GM12874 (cell line): ENCODE data around the gene HYCC1.

Experiments used
- TF ChIP-seq, protein P1 (sequence below): IDR thresholded peaks from 2 replicates; pipeline ENCODE4 v1.5.1; 2011; ENCODE audit warnings: low read depth, mild to moderate bottlenecking, control low read depth, low read length, moderate library complexity; ENCODE audit not compliant: insufficient read depth

Gene HYCC1

DNA sequence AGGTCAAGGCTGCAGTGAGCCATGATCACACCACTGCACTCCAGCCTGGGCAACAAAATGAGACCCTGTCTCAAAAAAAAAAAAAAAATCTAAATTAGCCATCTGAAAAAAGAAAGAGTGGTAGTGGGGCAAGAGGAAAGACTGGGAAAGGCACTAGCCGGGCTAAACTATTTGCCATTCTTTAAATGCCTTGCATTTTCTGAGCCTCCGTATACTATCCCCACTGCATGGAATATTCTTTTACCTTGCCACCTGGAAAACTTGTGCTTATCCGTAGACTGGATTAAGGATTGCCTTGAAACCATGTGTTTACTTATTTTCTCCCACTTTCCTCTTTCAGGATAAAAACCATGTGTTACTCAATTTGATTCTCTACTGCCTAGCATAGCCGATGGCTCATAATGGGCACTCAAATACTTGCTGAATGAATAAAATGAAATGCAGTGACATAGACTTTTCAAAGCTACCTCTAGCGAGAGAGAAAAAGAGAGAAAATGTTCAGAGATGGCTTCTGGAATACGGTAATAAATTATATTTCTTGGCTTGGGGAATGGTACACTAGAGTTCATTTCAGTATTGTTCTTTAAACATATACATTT, 30.6 kb downstream of the HYCC1 start:
- TF ChIP-seq, protein P1, sequence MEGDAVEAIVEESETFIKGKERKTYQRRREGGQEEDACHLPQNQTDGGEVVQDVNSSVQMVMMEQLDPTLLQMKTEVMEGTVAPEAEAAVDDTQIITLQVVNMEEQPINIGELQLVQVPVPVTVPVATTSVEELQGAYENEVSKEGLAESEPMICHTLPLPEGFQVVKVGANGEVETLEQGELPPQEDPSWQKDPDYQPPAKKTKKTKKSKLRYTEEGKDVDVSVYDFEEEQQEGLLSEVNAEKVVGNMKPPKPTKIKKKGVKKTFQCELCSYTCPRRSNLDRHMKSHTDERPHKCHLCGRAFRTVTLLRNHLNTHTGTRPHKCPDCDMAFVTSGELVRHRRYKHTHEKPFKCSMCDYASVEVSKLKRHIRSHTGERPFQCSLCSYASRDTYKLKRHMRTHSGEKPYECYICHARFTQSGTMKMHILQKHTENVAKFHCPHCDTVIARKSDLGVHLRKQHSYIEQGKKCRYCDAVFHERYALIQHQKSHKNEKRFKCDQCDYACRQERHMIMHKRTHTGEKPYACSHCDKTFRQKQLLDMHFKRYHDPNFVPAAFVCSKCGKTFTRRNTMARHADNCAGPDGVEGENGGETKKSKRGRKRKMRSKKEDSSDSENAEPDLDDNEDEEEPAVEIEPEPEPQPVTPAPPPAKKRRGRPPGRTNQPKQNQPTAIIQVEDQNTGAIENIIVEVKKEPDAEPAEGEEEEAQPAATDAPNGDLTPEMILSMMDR: no peak

DNA sequence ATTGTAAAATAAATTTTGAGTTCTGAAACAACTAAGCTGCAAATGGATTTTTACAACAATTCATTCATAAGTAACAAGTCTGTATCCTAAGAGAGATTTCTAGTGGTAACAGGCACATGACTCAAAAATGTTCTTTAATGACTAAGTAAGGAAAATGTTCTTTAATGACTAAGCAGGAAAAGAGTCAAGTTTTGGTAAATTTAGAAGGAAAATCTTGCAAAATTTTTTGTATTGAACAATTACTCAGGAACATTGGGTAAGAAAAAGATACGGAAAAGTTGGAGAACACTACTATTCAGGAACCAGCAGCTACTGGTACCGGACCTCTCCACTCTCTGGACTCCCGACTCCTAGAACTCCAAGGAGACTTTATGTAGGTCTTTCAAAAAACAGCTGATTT, 33.5 kb downstream of the HYCC1 start:
- TF ChIP-seq, protein P1: no peak

DNA sequence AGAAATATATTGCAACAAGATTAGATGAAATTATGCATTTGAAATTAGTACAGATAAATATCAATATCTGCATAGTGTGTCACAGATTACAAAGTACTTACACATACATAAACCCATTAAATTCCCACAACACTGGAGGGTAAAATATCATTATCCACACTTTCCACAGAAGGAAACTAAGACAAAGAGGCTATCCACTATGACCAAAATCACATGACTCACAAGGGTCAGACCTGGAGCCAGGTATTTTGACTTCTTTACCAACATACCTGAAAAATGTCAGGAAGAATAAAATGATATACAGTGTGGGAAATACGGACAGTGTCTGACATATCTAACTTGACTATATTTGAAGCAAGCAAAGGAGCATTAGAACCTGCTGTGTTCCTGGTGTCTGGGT, 34.1 kb downstream of the HYCC1 start:
- TF ChIP-seq, protein P1: no peak

DNA sequence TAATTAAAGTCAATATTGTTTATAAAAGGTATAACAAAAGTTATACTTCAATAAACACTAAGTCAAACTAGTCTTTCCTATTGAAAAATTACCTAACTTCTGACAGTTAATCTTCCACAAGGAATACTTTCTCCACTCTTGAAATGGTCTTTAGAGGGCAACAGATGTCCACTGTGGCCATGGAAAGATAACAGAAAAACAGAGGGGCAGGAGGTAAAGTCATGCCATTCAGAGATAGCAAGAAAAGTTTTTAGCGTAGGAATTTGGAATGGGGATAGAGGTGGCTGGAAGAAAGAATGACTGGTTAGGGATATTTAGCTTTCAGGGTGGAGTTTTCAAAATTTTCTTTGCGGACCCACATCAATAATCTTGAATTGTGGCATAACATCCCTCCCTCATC, 34.7 kb downstream of the HYCC1 start:
- TF ChIP-seq, protein P1: no peak

DNA sequence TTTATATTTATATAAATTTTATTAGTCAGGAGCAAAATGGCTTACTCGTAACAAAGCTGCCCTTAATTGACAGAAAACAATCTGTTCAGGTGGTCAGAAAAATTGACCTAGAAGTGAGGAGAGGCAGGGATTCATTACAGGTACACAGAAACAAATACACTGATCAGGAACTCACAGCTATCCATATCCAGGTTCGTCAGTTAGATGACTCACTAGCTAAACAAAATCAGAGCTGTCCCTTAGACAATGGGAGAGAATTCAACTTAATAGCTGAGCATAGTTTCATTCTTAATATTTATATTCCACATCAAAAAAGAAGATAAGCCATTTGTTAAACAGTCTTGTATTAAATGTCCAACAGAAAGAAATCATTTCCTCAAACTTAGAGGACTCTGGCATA, 41.7 kb downstream of the HYCC1 start:
- TF ChIP-seq, protein P1: no peak

DNA sequence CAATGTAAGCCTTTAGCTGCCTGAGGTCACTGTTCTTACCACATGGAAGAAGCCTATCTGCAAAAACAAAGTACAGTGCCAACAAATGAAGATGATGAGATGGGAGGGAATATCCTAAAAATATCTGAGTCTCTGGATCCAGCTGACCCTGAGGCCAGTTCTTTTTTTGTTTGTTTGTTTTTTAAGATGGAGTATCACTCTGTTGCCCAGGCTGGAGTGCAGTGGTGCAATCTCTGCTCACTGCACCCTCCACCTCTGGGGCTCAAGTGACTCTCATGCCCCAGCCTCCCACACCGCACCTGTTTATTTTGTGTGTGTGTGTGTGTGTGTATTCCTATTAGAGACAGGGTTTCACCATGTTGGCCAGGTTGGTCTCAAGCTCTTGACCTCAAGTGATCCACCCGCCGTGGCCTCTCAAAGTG, 44.9 kb downstream of the HYCC1 start:
- TF ChIP-seq, protein P1: no peak
